Kidney epithelial cell (primary cell): ENCODE results near the gene GOLGB1. TPM values are rescaled to one million over a fixed set of nuclear protein-coding genes. Genes with fewer than 3 reads are reported as not detected.

Experiments used
- DNase-seq: peaks from one replicate; pipeline ENCODE4 v3.0.0-alpha.2; 2010; ENCODE audit warnings: low read depth
- H3K27me3 ChIP-seq: 2 replicates; pipeline ENCODE4 v1.6.0; 2011; ENCODE audit warnings: low read length; ENCODE audit not compliant: control insufficient read depth, insufficient read depth
- H3K36me3 ChIP-seq: 2 replicates; pipeline ENCODE4 v1.5.1; 2011; ENCODE audit warnings: low read length; ENCODE audit not compliant: control insufficient read depth, insufficient read depth
- H3K4me3 ChIP-seq: 2 replicates; pipeline ENCODE4 v1.5.1; 2011; ENCODE audit warnings: low read depth, mild to moderate bottlenecking, control low read depth, low read length
- CTCF ChIP-seq: IDR thresholded peaks from 2 replicates; pipeline ENCODE4 v1.5.1; 2011; ENCODE audit warnings: mild to moderate bottlenecking, moderate library complexity, low read length, control low read depth, inconsistent platforms; ENCODE audit not compliant: insufficient read depth, poor library complexity, severe bottlenecking
- total RNA-seq: library from RNA; depleted of rRNA; stranded (reverse); fragments of >200 nt; gene quantifications from 2 replicates; pipeline ENCODE4 v1.2.3, GENCODE V29; 2015

The GOLGB1 gene
- total RNA-seq, 1 donor from 2014 or later = 34.4 TPM

DNA sequence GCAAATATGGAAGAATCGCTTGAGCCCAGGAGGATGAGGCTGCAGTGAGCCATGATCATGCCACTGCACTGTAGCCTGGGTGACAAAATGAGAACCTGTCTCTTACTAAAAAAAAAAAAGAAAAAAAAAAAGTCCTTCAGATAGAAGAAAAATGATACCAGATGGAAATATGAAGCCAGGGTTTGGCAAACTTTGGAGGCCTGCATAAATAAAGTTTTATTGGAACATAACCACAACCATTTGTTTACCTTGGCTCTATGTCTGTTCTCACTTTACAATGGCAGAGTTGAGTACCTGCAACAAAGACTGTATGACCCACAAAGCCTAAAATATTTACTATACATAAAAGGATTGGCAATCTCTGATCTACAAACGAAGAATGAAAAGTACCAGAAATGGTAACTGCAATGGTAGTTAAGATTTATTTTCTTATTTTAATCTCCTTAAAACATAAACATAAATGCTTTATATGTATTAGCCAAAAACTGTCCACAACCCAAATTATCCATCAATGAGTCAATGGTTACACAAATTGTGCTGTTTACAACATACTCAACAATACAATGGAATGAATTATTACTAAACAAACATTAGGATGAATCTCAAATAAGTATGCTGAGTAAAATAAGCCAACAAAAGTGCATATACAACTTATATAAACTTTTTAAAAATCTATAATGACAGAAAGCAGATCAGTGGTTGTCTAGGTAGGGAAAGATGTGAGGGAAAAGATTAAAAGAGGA, 41.8 kb downstream of the GOLGB1 start:
- DNase-seq = no peak
- Histone ChIP-seq H3K27me3 (no peaks in the 10 kb centered on the region), H3K36me3 (no peaks in the 10 kb centered on the region), H3K4me3 (no peak overlapping the region)
- no peak for TF ChIP-seq CTCF

DNA sequence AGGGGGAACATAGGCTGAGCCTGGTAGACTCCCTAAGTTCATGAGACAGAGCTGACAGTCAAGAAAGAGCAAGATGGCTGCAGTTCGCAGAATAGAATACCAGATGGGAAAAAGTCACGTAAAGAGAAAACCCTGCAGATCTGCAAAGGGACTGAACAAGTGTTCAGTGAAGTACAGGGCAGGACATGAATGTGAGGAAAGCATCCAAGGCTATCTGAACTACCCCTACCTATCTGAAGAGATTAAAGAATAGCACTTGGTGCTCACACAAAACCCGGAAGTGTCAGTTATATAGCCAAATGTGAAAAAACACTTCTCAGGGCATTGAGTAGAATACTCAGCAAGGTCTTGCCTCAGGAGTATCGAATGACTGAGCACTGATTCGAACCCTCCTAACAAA, 44.0 kb downstream of the GOLGB1 start:
- no peak for DNase-seq
- H3K36me3 ChIP-seq = no peaks in the 10 kb centered on the region
- H3K27me3 ChIP-seq = no peaks in the 10 kb centered on the region
- H3K4me3 ChIP-seq = no peak overlapping the region
- no peak for TF ChIP-seq CTCF

DNA sequence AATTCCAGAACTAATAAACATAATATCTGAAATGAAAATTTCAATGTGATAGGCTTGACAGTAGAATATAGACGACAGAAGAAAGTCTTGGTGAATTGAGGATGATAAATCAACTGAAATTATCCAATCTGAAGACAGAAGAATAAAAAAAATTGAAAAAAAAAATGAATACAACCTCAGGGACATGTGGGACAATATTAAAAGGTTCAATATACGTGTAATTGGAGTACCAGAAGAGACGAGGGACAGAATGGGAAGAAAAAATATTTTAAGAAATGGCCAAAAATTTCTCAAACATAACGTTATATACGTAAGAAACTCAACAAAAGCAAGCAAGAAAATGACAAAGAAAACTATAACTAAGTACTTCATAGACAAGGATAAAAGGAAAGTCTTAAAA, 45.6 kb downstream of the GOLGB1 start:
- no peak for TF ChIP-seq CTCF
- Histone ChIP-seq H3K4me3 (no peak overlapping the region), H3K27me3 (no peaks in the 10 kb centered on the region), H3K36me3 (no peaks in the 10 kb centered on the region)
- no peak for DNase-seq

GRCh38 chr3:121698901-121699300, 50.6 kb downstream of the GOLGB1 start:
- Histone ChIP-seq H3K36me3 (no peaks in the 10 kb centered on the region), H3K27me3 (no peaks in the 10 kb centered on the region), H3K4me3 (no peak overlapping the region)
- DNase-seq = no peak
- no peak for TF ChIP-seq CTCF

DNA sequence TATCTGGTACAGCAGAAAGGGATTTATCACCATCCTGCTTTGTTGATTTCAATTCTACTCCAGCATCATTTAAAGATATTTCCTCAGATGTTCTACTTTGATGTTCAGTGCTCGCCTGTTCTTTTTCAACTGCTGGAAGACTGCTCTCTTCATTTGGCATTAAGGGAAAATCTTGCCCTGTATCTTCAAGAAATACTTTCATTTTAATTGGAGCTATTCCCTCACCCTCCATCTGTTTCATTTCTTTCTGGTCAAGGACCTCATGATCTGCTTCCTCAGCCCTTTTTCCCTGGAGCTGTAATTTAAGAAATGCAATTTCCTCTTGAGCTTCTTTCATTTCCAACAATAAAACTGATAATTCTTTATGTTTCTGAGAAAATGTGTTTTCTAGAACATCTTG, 51.1 kb downstream of the GOLGB1 start:
- H3K27me3 ChIP-seq = no peaks in the 10 kb centered on the region
- no peak for DNase-seq
- TF ChIP-seq CTCF = no peak
- H3K36me3 ChIP-seq = no peaks in the 10 kb centered on the region
- no peak overlapping the region for H3K4me3 ChIP-seq

- Histone ChIP-seq H3K36me3 (no peaks in the 10 kb centered on the region), H3K27me3 (no peaks in the 10 kb centered on the region), H3K4me3 (no peak overlapping the region)
- TF ChIP-seq CTCF = no peak
- no peak for DNase-seq
These were observed 53.4 kb downstream of the GOLGB1 start for GRCh38 chr3:121696186-121696585.
